ENCODE results near the gene CARM1. TPM values are rescaled to one million over a fixed set of nuclear protein-coding genes. Genes with fewer than 3 reads are reported as not detected.

CARM1 gene
- total RNA-seq, 4 donors from 2014 or later = 11.8 to 20.5 (median 16.5) TPM

GRCh38 chr19:10963865-10964264 lies 92.5 kb downstream of the CARM1 start:
- no peak for TF ChIP-seq CTCF (IDR thresholded peaks at IDR 0.05)
- ATAC-seq (ENCODE audit: low FRiP score) = no peak
- no peak for DNase-seq (ENCODE audit: low spot score)

GRCh38 chr19:10964903-10965302 lies 93.5 kb downstream of the CARM1 start:
- DNase-seq (ENCODE audit: low spot score) (no peak), ATAC-seq (ENCODE audit: low FRiP score) (no peak)
- TF ChIP-seq CTCF (IDR thresholded peaks at IDR 0.05) = no peak

GRCh38 chr19:10965398-10965797 lies 94.0 kb downstream of the CARM1 start:
- DNase-seq (ENCODE audit: low spot score) (no peak), ATAC-seq (ENCODE audit: low FRiP score) (no peak)
- no peak for TF ChIP-seq CTCF (IDR thresholded peaks at IDR 0.05)

GRCh38 chr19:10966809-10967208 lies 95.5 kb downstream of the CARM1 start:
- no peak for ATAC-seq (ENCODE audit: low FRiP score)
- DNase-seq (ENCODE audit: low spot score) = no peak
- TF ChIP-seq CTCF (IDR thresholded peaks at IDR 0.05) = no peak

- DNase-seq (ENCODE audit: low spot score) (no peak), ATAC-seq (ENCODE audit: low FRiP score) (no peak)
- no peak for TF ChIP-seq CTCF (IDR thresholded peaks at IDR 0.05)
Measured at GRCh38 chr19:10968527-10969135, 97.3 kb downstream of the CARM1 start.

- no peak for TF ChIP-seq CTCF (IDR thresholded peaks at IDR 0.05)
- DNase-seq (ENCODE audit: low spot score) (no peak), ATAC-seq (ENCODE audit: low FRiP score) (no peak)
Measured at GRCh38 chr19:10971107-10971726, 99.9 kb downstream of the CARM1 start.

Small RNAs within 50 kb of the gene (small RNA-seq; reads per million reads assigned to genes)
- not detected for gene MIR6793

Other genes with a start within 250 kb of the CARM1 start
- 100 to 1,000 TPM in 2 of 4 donors, 10 to 100 TPM in 2; 49.3 to 114 (median 85.0) TPM for gene SLC44A2, start 246.0 kb upstream of the CARM1 start, total RNA-seq
- gene ILF3, start 217.2 kb upstream of the CARM1 start, total RNA-seq = 100 to 1,000 TPM; 101 to 237 (median 120) TPM
- gene QTRT1, start 170.1 kb upstream of the CARM1 start, total RNA-seq = 10 to 100 TPM; 25.0 to 40.2 (median 28.9) TPM
- 100 to 1,000 TPM in 2 of 4 donors, 10 to 100 TPM in 2; 76.5 to 135 (median 99.9) TPM for gene DNM2, start 153.5 kb upstream of the CARM1 start, total RNA-seq
- gene TMED1, start 35.3 kb upstream of the CARM1 start, total RNA-seq = 10 to 100 TPM; 30.1 to 35.7 (median 32.4) TPM
- 1 to 10 TPM; 1.0 to 7.9 (median 4.9) TPM for gene C19orf38, start 23.1 kb upstream of the CARM1 start, total RNA-seq
- gene YIPF2, start 57.1 kb downstream of the CARM1 start, total RNA-seq = 10 to 100 TPM; 31.0 to 52.4 (median 39.1) TPM
- 10 to 100 TPM; 14.7 to 22.1 (median 20.3) TPM for gene TIMM29, start 57.3 kb downstream of the CARM1 start, total RNA-seq
- gene SMARCA4, start 89.5 kb downstream of the CARM1 start, total RNA-seq = 10 to 100 TPM; 42.4 to 89.9 (median 57.8) TPM
- 100 to 1,000 TPM in 2 of 4 donors, 10 to 100 TPM in 2; 21.2 to 397 (median 114) TPM for gene LDLR, start 217.9 kb downstream of the CARM1 start, total RNA-seq

All from omental fat pad (tissue), 4 donors.